ENCODE measurements around the gene CNDP2.

DNA sequence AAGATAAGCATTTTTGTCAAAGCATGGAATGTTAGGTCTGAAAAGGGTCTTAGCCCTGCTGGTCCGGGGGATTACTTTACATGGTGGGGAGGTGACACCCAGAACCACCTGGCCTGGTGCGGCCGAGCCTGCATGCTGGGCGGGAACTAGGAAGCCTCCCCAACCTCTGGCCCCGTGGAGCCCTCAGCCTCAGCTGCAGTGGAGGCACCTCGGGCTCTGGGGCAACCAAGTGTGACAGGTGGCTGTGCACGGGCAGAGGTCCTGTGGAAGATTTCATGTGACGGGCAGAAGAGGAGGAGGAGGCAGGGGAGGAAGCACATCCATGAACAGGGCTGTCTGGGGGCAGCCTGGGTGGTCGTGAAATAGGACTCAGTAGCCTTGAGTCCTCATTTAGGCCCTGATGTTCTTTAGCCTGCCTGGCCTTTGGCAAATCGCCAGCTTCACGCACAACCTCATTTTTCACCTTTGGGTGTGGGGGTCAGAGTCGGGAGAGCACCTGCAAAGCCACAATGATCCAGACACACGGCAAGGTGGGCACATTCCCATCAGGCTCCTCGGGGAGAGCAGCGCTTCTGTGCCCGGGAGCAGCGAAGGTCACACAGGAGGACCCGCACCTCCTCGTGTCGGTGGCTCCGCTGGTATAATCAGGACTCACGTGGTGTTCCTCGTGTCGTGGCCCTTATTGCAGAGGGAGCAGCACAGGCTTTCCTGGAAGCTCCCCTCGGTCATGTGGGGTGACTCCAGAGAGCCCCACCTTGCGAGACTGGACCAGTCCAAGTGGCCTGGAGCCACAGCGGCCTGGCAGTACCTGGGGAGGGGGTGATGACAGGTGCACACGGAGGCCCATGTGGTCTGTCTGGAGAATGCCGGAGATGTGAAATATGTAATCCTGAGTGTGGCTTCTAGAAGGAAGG is 13.9 kb downstream of the CNDP2 start:
- TF ChIP-seq, protein P1, sequence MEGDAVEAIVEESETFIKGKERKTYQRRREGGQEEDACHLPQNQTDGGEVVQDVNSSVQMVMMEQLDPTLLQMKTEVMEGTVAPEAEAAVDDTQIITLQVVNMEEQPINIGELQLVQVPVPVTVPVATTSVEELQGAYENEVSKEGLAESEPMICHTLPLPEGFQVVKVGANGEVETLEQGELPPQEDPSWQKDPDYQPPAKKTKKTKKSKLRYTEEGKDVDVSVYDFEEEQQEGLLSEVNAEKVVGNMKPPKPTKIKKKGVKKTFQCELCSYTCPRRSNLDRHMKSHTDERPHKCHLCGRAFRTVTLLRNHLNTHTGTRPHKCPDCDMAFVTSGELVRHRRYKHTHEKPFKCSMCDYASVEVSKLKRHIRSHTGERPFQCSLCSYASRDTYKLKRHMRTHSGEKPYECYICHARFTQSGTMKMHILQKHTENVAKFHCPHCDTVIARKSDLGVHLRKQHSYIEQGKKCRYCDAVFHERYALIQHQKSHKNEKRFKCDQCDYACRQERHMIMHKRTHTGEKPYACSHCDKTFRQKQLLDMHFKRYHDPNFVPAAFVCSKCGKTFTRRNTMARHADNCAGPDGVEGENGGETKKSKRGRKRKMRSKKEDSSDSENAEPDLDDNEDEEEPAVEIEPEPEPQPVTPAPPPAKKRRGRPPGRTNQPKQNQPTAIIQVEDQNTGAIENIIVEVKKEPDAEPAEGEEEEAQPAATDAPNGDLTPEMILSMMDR (IDR thresholded peaks at IDR 0.05; ENCODE audit: poor library complexity), result no peak
- no peak for TF ChIP-seq EZH2 (IDR thresholded peaks at IDR 0.05; ENCODE audit: borderline replicate concordance)

Measured in hepatocyte (in vitro differentiated cells).